ENCODE data around the gene UBE2Q2. TPM values are rescaled to one million over a fixed set of nuclear protein-coding genes. Genes with fewer than 3 reads are reported as not detected.
"Not testable (repeated sequence)": the region's sequence is repeated elsewhere in the genome, so short reads cannot be mapped to it uniquely, and the experiment has no call there.

The UBE2Q2 gene
- total RNA-seq, 1 experiment from 2014 or later, result 23.1 TPM

DNA sequence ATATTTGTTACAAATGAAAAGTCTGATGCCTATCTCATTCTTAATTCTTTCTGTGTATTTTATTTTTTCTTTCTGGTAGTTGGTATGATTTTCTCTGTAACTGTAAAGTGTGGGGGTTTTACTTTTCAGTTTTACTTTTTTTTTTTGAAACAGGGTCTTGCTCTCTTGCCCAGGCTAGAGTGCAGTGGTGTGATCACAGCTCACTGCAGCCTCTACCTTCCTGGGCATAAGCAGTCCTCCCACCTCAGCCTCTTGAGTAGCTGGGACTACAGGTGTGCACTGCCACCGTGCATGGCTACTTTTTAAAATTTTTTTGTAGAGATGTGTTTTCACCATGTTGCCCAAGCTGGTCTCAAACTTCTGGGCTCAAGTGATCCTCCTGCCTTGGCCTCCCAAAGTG lies 22.8 kb downstream of the UBE2Q2 start:
- H3K27me3 ChIP-seq (ENCODE audit: control insufficient read depth, insufficient read depth, low read length); DNase-seq; H3K36me3 ChIP-seq (replicated peaks; ENCODE audit: control insufficient read depth, insufficient read depth, low read length); H3K4me3 ChIP-seq (ENCODE audit: insufficient read depth, low read depth, low read length): not testable (repeated sequence)

DNA sequence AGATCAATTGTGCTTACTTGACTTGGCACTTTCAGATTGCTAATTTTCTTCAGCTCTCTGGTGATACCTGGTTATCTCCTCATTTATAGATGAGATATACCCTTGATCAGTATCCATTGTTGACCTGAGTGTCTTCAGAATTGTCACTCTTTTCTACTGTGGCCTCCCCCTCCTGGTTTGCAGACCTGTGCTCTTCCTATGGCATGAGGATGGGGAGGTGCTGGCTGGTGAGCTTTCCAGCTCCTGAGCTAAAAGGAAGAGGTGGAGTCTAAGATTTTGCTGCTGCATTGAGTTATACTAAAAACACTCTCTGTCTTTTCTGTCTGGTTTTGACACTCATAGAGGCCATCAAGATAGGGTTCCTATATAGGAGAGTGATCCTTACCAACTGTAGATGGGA lies 23.7 kb downstream of the UBE2Q2 start:
- DNase-seq, result no peak
- no peaks in the 10 kb centered on the region for H3K27me3 ChIP-seq (ENCODE audit: control insufficient read depth, insufficient read depth, low read length)
- no peaks in the 10 kb centered on the region; the same call in 1 of the 2 replicates for H3K36me3 ChIP-seq (replicated peaks; ENCODE audit: control insufficient read depth, insufficient read depth, low read length)
- no peak overlapping the region for H3K4me3 ChIP-seq (ENCODE audit: insufficient read depth, low read depth, low read length)

DNA sequence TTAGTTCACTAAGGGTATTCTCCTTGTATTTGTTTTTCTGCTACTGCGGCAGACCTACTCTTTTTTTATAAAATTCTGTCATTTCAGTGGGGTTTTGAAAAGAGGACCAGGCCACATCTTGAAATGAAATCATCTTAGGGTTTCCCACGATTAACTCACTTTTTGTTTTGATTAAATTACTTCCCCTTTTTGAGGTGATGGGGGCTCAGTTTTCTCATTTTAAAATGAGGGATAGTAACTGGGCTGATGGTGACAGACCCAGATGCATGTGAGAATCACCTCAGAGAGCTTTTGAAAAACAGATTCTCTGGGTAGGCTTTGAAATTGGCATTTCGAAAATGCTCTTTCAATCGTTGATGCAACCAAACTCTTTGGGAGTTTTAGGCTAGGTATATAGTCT lies 24.2 kb downstream of the UBE2Q2 start:
- Histone ChIP-seq H3K27me3 (ENCODE audit: control insufficient read depth, insufficient read depth, low read length) (no peaks in the 10 kb centered on the region), H3K4me3 (ENCODE audit: insufficient read depth, low read depth, low read length) (no peak overlapping the region), H3K36me3 (replicated peaks; ENCODE audit: control insufficient read depth, insufficient read depth, low read length) (no peaks in the 10 kb centered on the region)
- DNase-seq, result no peak

DNA sequence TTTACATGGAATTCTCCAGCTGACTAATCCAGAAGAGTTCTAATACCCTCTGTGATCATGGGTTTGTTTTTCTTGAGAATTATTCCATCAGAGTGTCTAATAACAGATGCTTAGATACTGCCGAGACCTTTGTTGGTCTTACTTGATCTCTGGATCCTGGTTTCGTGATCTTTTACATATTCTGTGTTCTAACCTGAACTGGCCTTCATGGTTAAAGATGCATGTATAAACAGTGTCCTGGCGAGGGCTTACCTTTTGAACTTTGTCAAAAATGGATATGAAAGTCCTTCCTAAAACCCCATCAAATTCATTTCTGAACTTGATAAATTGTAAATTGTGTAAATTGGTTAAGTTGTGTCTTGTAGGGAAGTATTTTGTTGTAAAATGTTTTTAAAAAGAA lies 24.8 kb downstream of the UBE2Q2 start:
- no peaks in the 10 kb centered on the region for H3K36me3 ChIP-seq (replicated peaks; ENCODE audit: control insufficient read depth, insufficient read depth, low read length)
- DNase-seq, result no peak
- no peak overlapping the region for H3K4me3 ChIP-seq (ENCODE audit: insufficient read depth, low read depth, low read length)
- H3K27me3 ChIP-seq (ENCODE audit: control insufficient read depth, insufficient read depth, low read length), result no peaks in the 10 kb centered on the region

DNA sequence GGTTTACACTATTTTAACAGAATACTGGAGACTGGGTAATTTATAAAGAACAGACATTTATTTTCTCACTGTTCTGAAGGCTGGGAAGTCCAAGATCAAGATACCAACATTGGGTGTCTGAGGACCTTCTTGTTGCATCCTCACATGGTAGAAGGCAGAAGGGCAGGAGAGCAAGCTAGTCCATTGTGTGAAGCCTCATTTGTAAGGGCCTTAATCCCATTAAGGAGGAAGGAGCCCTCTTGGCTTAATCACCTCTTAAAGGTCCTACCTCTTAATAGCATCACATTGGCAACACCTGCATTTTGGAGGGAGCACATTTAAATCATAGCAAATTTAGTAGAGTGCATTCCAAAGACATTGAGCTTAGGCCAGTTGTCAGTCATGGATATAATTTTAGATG lies 26.2 kb downstream of the UBE2Q2 start:
- no peak for DNase-seq
- Histone ChIP-seq H3K4me3 (ENCODE audit: insufficient read depth, low read depth, low read length) (no peak overlapping the region), H3K27me3 (ENCODE audit: control insufficient read depth, insufficient read depth, low read length) (no peaks in the 10 kb centered on the region), H3K36me3 (replicated peaks; ENCODE audit: control insufficient read depth, insufficient read depth, low read length) (peaks cover 6% of the 10 kb centered on the region)

DNA sequence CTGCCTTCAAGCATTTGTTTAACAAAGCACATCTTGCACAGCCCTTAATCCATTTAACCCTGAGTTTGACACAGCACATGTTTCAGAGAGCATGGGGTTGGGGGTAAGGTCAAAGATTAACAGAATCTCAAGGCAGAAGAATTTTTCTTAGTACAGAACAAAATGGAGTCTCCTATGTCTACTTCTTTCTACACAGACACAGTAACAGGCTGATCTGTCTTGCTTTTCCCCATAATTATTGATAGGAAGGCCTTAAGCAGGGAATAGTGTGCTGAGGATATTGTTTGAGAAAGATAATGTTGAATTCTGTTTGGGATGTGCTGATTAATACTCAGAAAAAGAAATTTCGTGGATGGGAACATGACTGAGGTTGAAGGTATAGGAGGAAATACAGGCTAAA lies 28.3 kb downstream of the UBE2Q2 start:
- H3K36me3 ChIP-seq (replicated peaks; ENCODE audit: control insufficient read depth, insufficient read depth, low read length); H3K27me3 ChIP-seq (ENCODE audit: control insufficient read depth, insufficient read depth, low read length); H3K4me3 ChIP-seq (ENCODE audit: insufficient read depth, low read depth, low read length); DNase-seq: not testable (repeated sequence)

DNA sequence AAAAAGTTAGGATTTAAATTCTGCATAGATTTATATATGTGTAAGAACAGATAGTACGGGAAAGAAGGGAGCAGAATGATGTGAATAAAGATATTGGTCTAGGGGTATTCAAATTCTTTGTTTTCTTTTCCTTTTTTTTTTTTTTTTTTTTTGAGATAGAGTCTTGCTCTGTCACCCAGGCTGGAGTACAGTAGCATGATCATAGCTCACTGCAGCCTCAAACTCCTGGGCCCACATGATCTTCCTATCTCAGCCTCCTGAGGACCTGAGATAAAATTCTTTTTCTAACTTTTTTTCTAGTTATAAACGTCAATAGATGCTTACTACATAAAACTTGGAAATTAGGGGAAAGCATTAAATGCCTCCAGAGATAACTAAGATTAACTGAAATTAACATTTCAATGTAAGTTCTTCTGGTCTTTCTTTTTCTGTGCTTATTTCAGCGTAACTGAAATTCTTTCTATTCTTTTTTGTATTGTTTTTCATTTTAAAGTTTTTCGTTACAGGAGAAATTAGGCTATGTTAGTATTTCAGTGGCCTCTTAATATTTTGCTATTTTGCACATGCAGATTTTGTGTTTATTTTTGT lies 29.2 kb downstream of the UBE2Q2 start:
- no peaks in the 10 kb centered on the region for H3K27me3 ChIP-seq (ENCODE audit: control insufficient read depth, insufficient read depth, low read length)

DNA sequence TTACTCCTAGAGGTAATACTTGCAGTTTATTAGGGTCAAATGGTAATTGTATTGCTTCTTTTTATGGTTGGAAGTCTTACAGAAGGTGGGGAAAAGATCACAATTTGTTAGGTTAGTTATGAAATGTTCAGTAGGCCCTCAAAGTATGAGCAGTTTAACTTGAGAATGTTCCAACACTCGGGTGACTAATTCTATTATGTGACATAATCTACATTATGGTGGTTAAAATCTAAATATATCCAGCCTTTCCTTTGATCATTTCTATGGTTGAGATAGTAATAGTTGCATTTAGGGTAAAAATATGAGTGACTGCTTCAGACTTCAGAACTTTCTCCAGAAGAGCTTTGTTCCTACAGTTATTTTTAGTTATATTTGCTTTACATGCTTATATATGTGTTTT lies 40.8 kb downstream of the UBE2Q2 start:
- DNase-seq, result no peak

More for the DNA sequence above, 29.2 kb downstream of the UBE2Q2 start:
- DNase-seq, result no peak
- Histone ChIP-seq H3K4me3 (ENCODE audit: insufficient read depth, low read depth, low read length) (no peak overlapping the region), H3K36me3 (replicated peaks; ENCODE audit: control insufficient read depth, insufficient read depth, low read length) (peaks cover 6% of the 10 kb centered on the region)

DNA sequence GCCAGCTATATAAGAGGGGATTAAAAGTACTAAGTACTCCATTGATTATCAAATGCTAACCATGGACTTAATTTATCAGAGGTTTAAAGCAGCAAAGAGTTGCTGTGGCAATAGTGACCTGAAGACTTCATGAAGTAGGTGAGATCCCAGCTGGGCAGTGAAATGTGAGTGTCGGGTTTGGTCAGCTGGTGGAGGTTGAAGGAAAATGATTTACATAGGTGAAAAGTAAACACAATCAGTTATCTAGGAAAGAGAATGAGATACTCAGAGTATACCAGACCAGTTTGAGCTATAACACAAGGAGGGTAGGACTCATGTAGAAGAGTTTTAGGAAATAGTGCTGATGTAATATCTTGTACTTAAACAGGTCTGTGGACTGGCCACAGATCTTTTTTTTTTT lies 43.9 kb downstream of the UBE2Q2 start:
- no peaks in the 10 kb centered on the region for H3K27me3 ChIP-seq (ENCODE audit: control insufficient read depth, insufficient read depth, low read length)
- DNase-seq, result no peak

More for the DNA sequence above, 40.8 kb downstream of the UBE2Q2 start:
- H3K36me3 ChIP-seq (replicated peaks; ENCODE audit: control insufficient read depth, insufficient read depth, low read length), result peaks cover 3% of the 10 kb centered on the region
- H3K27me3 ChIP-seq (ENCODE audit: control insufficient read depth, insufficient read depth, low read length), result no peaks in the 10 kb centered on the region
- no peak overlapping the region for H3K4me3 ChIP-seq (ENCODE audit: insufficient read depth, low read depth, low read length)

DNA sequence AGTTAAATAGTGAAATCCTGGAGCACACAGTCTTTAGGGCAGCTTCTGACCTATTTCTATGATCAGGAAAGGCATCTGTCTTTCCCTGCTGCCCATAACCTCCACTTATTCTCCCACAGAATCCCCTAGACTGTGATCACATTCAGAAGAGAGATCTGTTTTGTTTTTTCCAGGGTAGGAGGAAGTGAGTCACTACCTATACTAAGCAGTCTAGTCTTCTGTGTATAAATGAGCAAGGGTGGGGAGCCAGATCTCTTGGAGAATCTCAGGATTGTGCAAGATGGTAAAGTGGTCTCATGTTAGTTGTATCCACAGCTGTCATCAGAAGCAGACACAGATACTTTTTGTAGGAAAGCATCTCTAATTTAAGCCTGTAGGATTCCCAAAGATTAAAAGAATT lies 48.6 kb downstream of the UBE2Q2 start:
- DNase-seq, result no peak
- Histone ChIP-seq H3K36me3 (replicated peaks; ENCODE audit: control insufficient read depth, insufficient read depth, low read length) (peaks cover 6% of the 10 kb centered on the region), H3K4me3 (ENCODE audit: insufficient read depth, low read depth, low read length) (no peak overlapping the region), H3K27me3 (ENCODE audit: control insufficient read depth, insufficient read depth, low read length) (no peaks in the 10 kb centered on the region)

More for the DNA sequence above, 43.9 kb downstream of the UBE2Q2 start:
- Histone ChIP-seq H3K36me3 (replicated peaks; ENCODE audit: control insufficient read depth, insufficient read depth, low read length) (peaks cover 7% of the 10 kb centered on the region), H3K4me3 (ENCODE audit: insufficient read depth, low read depth, low read length) (no peak overlapping the region)

DNA sequence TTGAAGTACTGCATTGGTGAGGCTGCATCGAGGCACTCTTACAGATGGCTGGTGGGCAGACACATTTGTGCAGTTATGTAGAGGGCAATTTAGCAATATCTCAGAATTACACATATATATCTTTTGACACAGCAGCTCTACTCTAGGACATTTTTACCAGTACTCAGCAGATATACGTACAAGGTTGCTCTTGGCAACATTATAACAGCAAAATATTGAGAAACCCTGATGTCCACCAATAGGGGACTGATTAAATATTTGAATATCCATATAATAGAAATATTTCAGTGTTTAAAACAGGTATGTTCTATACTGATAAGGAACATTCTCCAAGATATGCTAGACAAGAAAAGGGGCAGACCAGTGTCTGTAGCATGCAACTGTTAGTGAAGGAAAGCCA lies 52.5 kb downstream of the UBE2Q2 start:
- Histone ChIP-seq H3K36me3 (replicated peaks; ENCODE audit: control insufficient read depth, insufficient read depth, low read length) (peaks cover 6% of the 10 kb centered on the region), H3K27me3 (ENCODE audit: control insufficient read depth, insufficient read depth, low read length) (no peaks in the 10 kb centered on the region), H3K4me3 (ENCODE audit: insufficient read depth, low read depth, low read length) (no peak overlapping the region)
- DNase-seq, result no peak

DNA sequence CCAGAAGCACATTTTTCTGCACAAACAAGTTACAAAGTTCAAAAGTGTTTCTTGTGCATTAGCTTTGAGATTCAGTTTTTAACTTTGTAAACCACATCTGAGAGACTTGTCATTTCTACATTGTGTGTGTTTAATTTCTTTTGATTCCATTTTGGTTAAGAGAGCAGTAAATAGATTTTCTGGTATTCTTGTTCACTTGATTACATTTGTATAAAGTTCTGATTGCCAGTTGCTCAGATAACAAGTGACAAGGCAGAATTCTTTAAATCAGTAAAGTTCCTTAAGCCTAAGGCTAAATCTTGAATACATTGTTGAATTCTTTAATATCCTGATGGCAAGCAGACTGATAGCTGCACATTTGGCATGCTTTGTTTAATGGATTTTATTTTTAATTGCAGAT lies 57.3 kb downstream of the UBE2Q2 start:
- no peak overlapping the region for H3K4me3 ChIP-seq (ENCODE audit: insufficient read depth, low read depth, low read length)
- peaks cover 5% of the 10 kb centered on the region for H3K36me3 ChIP-seq (replicated peaks; ENCODE audit: control insufficient read depth, insufficient read depth, low read length)
- no peaks in the 10 kb centered on the region for H3K27me3 ChIP-seq (ENCODE audit: control insufficient read depth, insufficient read depth, low read length)
- DNase-seq, result no peak

DNA sequence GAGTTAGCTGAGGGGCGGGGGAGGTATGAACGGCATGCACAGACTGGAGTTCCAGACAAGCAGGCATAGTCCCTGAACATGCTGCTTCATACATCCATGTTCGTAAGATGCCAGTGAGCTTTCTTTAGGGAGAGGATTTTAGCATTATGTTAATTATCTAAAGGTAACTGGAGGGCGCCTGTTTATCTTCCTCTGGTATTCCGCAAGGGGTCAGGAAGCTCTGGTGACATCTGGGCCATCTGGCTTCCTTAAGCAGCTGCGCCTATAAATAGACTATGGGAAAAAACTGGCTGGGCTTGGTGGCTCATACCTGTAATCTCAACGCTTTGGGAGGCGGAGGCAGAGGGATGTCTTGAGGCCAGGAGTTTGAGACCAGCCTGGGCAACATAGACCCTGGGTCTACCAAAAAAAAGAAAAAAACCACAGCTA lies 58.9 kb downstream of the UBE2Q2 start:
- H3K27me3 ChIP-seq (ENCODE audit: control insufficient read depth, insufficient read depth, low read length), result no peaks in the 10 kb centered on the region
- H3K36me3 ChIP-seq (replicated peaks; ENCODE audit: control insufficient read depth, insufficient read depth, low read length), result peaks cover 10% of the 10 kb centered on the region
- peak; percentile 45 for DNase-seq
- no peak overlapping the region for H3K4me3 ChIP-seq (ENCODE audit: insufficient read depth, low read depth, low read length)

DNA sequence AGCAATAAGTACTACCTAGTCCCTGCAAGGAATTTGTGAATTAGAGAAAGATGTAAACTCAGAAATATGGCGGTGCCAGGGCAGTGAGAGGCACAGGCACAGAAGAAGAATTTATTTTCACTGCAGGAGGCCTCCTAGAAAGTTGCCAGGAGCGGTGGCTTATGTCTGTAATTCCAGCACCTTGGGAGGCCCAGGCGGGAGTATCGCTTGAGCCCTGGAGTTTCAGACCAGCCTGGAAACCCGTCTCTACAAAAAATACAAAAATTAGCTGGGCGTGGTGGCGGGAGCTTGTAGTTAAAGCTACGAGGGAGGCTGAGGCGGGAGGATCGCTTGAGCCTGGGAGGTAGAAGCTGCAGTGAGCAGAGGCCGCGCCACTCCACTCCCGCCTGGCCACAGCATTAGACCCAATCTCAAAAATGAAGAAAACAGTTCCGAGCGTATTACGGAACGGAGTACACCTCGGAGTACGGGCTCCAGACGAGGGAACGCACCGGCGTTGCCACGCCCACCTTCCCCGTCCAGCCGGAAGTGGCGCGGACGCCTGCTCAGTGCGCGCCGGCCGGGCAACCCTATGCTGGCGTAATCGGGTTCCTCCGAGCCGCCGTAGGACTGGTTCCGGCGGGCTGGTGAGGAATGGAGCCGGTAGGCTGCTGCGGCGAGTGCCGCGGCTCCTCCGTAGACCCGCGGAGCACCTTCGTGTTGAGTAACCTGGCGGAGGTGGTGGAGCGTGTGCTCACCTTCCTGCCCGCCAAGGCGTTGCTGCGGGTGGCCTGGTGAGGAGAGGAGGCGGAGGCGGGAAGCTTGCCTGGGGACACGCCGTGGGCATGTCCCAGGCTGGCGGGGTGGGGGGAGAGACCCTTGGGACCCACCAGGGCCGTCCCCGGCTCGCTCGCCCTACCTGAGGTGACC lies 60.3 kb downstream of the UBE2Q2 start, which contains the start of gene FBXO22:
TSS of gene FBXO22 (plus strand) at position 548 of the 909 bp plus-strand sequence. CDS start at position 634, 86 bp downstream.
- H3K4me3 ChIP-seq (ENCODE audit: insufficient read depth, low read depth, low read length), result peak within 1 kb of the TSS; percentile 96
- H3K36me3 ChIP-seq (replicated peaks; ENCODE audit: control insufficient read depth, insufficient read depth, low read length), result peaks cover 10% of the 10 kb centered on the region
- peak; percentile 89 for DNase-seq
- H3K27me3 ChIP-seq (ENCODE audit: control insufficient read depth, insufficient read depth, low read length), result no peaks in the 10 kb centered on the region

DNA sequence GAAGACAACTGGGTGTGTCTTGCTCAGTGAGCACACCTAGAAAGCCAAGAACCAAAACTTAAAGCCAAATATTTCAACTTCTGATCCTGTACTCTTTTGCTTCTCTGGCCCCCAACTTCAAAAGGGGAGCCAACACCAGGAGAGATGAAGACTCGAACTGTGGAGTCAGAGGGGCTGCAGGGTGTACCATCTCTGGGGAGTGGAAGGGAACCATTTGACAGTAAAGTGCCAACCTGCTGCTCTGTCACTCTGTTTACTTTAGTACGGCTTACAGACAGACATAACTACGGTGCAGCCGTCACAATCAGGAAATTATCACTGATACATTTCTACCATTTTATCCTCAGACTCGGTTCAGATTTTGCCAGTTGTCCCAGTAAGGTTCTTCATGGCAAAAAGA lies 62.0 kb downstream of the UBE2Q2 start:
- no peak for DNase-seq
- H3K27me3 ChIP-seq (ENCODE audit: control insufficient read depth, insufficient read depth, low read length), result no peaks in the 10 kb centered on the region
- H3K36me3 ChIP-seq (replicated peaks; ENCODE audit: control insufficient read depth, insufficient read depth, low read length), result peaks cover 10% of the 10 kb centered on the region
- no peak overlapping the region for H3K4me3 ChIP-seq (ENCODE audit: insufficient read depth, low read depth, low read length)

Measured in H7 (cell line).